ENCODE results near the gene DNAH17.

GRCh38 chr17:78454346-78454745, 122.8 kb downstream of the DNAH17 start:
- no peak for TF ChIP-seq CTCF (IDR thresholded peaks at IDR 0.05)
- TF ChIP-seq POLR2A (IDR thresholded peaks at IDR 0.05) = no peak

All from lower leg skin (tissue), 3 donors.